B cell (primary cell): Measurements from ENCODE around the gene ITSN2. TPM values are rescaled to one million over a fixed set of nuclear protein-coding genes. Genes with fewer than 3 reads are reported as not detected.

Experiments
- ATAC-seq: fragments of 200-7000 bp; cut with Tn5 transposase; one replicate; pipeline ENCODE4 v1.10.0; 2021; ENCODE audit warnings: low read depth, mild to moderate bottlenecking, moderate number of reproducible peaks, moderate library complexity
- CTCF ChIA-PET: fragments of 350-600 bp; sonication (Branson Sonifier 250); formaldehyde crosslinking; loops from one replicate; lab custom pipeline; 2021; ENCODE audit warnings: antibody characterized with exemption, inconsistent platforms; lab: Charles Lee
- POLR2A ChIA-PET: fragments of 350-600 bp; sonication (Branson Sonifier 250); formaldehyde crosslinking; loops from one replicate; lab custom pipeline; 2021; ENCODE audit warnings: antibody characterized with exemption; lab: Charles Lee
- DNase-seq: peaks from one replicate; pipeline ENCODE4 v3.0.0; 2013
- H2AFZ ChIP-seq: 2 replicates; pipeline ENCODE4 v1.6.1; 2012; ENCODE audit warnings: mild to moderate bottlenecking, low read depth, low read length; ENCODE audit not compliant: insufficient read depth, poor library complexity, severe bottlenecking
- H3K27ac ChIP-seq, 2 donors: 1 replicate in 1 of 2; 2 replicates in 1 of 2; pipeline ENCODE4 v1.5.1; 2012 to 2013; ENCODE audit warnings: low read length in 2 of 2, mild to moderate bottlenecking in 2 of 2, moderate library complexity in 1 of 2
- H3K27me3 ChIP-seq, 4 experiments: fragments of 200-600 bp in 1 of 4; sonication (generic) in 1 of 4; replicated peaks in 1 of 4; 1 replicate in 2 of 4; 2 replicates in 2 of 4; pipeline versions ENCODE4 v1.6.1 to v1.7.0; 2013 to 2016; ENCODE audit warnings: low read length in 3 of 4, mild to moderate bottlenecking in 2 of 4, mixed read lengths in 1 of 4, moderate library complexity in 1 of 4; ENCODE audit not compliant: insufficient read depth in 4 of 4, control insufficient read depth in 3 of 4; ENCODE audit errors: control extremely low read depth in 1 of 4
- H3K36me3 ChIP-seq, 2 experiments: replicated peaks in 1 of 2; 1 replicate in 1 of 2; 2 replicates in 1 of 2; pipeline versions ENCODE4 v1.6.1 to v1.7.1; 2013; ENCODE audit warnings: low read length in 1 of 2; ENCODE audit not compliant: insufficient read depth in 2 of 2, control insufficient read depth in 1 of 2; ENCODE audit errors: control extremely low read depth in 1 of 2, extremely low read depth in 1 of 2
- H3K4me1 ChIP-seq, 2 donors: fragments of 200-600 bp in 1 of 2; sonication (generic) in 1 of 2; 1 replicate in 1 of 2; 2 replicates in 1 of 2; pipeline versions ENCODE4 v1.5.1 to v1.6.1; 2013 to 2017; ENCODE audit warnings: low read length in 2 of 2; ENCODE audit not compliant: control insufficient read depth in 2 of 2, insufficient read depth in 2 of 2
- H3K4me2 ChIP-seq: replicated peaks from 2 replicates; pipeline ENCODE3; 2012; ENCODE audit warnings: mild to moderate bottlenecking, low read depth, low read length; ENCODE audit not compliant: poor library complexity, severe bottlenecking
- H3K4me3 ChIP-seq, 5 experiments: fragments of 200-600 bp in 1 of 5; sonication (generic) in 1 of 5; 1 replicate in 3 of 5; 2 replicates in 2 of 5; pipeline versions ENCODE4 v1.5.1 to v1.7.0; 2011 to 2016; ENCODE audit warnings: low read length in 4 of 5, mild to moderate bottlenecking in 4 of 5, low read depth in 2 of 5, control low read depth in 1 of 5, moderate library complexity in 1 of 5; ENCODE audit not compliant: insufficient read depth in 1 of 5; ENCODE audit errors: control extremely low read depth in 1 of 5, extremely low read depth in 1 of 5
- H3K79me2 ChIP-seq: fragments of 200-600 bp; sonication (generic); one replicate; pipeline ENCODE4 v1.6.0; 2016; ENCODE audit warnings: low read length; ENCODE audit not compliant: control insufficient read depth, insufficient read depth
- H3K9ac ChIP-seq: fragments of 200-600 bp; sonication (generic); 2 replicates; pipeline ENCODE4 v1.6.1; 2017; ENCODE audit warnings: mild to moderate bottlenecking, low read length, moderate library complexity
- H3K9me3 ChIP-seq, 3 donors: one replicate each; pipeline versions ENCODE4 v1.6.1 to v1.7.1; 2013; ENCODE audit warnings: low read length in 2 of 3; ENCODE audit not compliant: control insufficient read depth in 2 of 3, insufficient read depth in 1 of 3; ENCODE audit errors: control extremely low read depth in 1 of 3
- H4K20me1 ChIP-seq: 2 replicates; pipeline ENCODE4 v1.6.0; 2012; ENCODE audit warnings: mild to moderate bottlenecking, low read length; ENCODE audit not compliant: insufficient read depth, control insufficient read depth, poor library complexity, severe bottlenecking
- H3K27ac Mint-ChIP-seq: one replicate; pipeline ENCODE4 v1.8.0; 2021; ENCODE audit warnings: mixed read lengths
- H3K27me3 Mint-ChIP-seq: one replicate; pipeline ENCODE4 v1.8.0; 2021; ENCODE audit warnings: mixed read lengths
- H3K4me1 Mint-ChIP-seq: one replicate; pipeline ENCODE4 v1.8.0; 2021; ENCODE audit warnings: mixed read lengths
- H3K4me3 Mint-ChIP-seq: one replicate; pipeline ENCODE4 v1.8.0; 2021; ENCODE audit warnings: mixed read lengths
- H3K9me3 Mint-ChIP-seq: one replicate; pipeline ENCODE4 v1.8.0; 2022; ENCODE audit warnings: mixed read lengths; ENCODE audit not compliant: insufficient read depth
- EZH2 ChIP-seq: IDR thresholded peaks from 2 replicates; pipeline ENCODE4 v1.6.1; 2012; ENCODE audit warnings: borderline replicate concordance, low read depth, mild to moderate bottlenecking, moderate library complexity, low read length; ENCODE audit not compliant: insufficient read depth, poor library complexity, severe bottlenecking
- WGBS: methylation state at CpG from one replicate; pipeline ENCODE4 v1.1.5; 2013; ENCODE audit warnings: missing lambda C conversion rate; ENCODE audit not compliant: insufficient coverage; 5-methylcytosine and 5-hydroxymethylcytosine counted together
- intact Hi-C: fragments of 100-400 bp; cut with micrococcal nuclease; formaldehyde crosslinking; loops from one replicate; pipeline ENCODE4 v1.10.0; 2022
- polyA plus RNA-seq: library from polyadenylated mRNA; depleted of rRNA; stranded (reverse); fragments of >200 nt; gene quantifications from 2 replicates; pipeline ENCODE4 v1.2.3, GENCODE V29; 2012
- total RNA-seq, 2 donors: library from RNA; stranded (reverse); fragments of 120-200 nt in 1 of 2; gene quantifications; 1 replicate in 1 of 2; 2 replicates in 1 of 2; pipeline versions ENCODE4 v1.2.3 to v1.2.4, GENCODE V29; 2013 to 2022
- TF ChIP-seq, protein P1 (sequence below): fragments of 200-600 bp; IDR thresholded peaks from one replicate; pipeline ENCODE4 v1.8.0; 2022; ENCODE audit warnings: antibody characterized with exemption, mild to moderate bottlenecking

Gene ITSN2
- total and polyA plus RNA-seq, 2 donors (not counting 1 experiment from before 2014, with no cell fraction given) = 107 to 200 TPM

DNA sequence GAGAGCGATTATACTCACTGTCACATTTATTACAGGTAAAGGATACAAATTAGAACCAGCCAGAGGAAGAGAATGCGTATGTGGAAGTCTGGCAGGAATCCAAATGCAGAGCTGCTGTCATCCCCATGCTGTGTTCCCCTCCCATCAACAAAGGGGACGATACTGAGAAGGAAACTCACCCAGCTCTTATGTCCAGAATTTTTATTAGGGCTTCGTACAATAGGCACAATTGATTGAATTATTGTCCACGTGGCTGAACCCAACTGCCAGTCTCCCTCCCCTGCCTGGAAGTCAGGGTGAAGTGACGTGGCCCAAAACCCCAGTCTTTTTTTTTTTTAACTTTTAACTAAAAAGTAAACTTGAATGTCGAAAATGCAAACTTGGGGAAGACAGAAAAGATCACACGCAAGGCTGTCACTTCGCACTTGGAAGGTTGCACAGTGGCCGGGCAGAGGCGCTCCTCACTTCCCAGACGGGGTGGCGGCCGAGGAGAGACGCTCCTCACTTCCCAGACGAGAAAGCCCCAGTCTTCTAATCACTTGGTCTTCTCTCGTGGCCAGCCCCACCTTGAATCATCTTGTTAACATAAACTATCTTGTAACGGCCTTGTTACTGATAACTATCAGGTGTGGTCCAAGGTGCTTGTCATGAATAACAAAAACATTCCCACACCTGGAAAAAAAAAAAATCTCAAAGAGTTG is 40.0 kb upstream of the ITSN2 start:
- Histone ChIP-seq H3K79me2 (no peaks in the 10 kb centered on the region), H3K27ac (no peak overlapping the region), H3K36me3 (no peaks in the 10 kb centered on the region), H3K9me3 (peaks cover 0 to 7% (median 0%) of the 10 kb centered on the region in 3 donors), H3K4me1 (no peaks in the 10 kb centered on the region), H3K4me2 (no peak overlapping the region), H3K4me3 (no peak overlapping the region), H4K20me1 (no peaks in the 10 kb centered on the region), H2AFZ (no peak overlapping the region), H3K27me3 (peaks cover 0 to 12% (median 5%) of the 10 kb centered on the region in 4 experiments), H3K9ac (no peak overlapping the region)
- no peak for TF ChIP-seq EZH2
- TF ChIP-seq, protein P1, sequence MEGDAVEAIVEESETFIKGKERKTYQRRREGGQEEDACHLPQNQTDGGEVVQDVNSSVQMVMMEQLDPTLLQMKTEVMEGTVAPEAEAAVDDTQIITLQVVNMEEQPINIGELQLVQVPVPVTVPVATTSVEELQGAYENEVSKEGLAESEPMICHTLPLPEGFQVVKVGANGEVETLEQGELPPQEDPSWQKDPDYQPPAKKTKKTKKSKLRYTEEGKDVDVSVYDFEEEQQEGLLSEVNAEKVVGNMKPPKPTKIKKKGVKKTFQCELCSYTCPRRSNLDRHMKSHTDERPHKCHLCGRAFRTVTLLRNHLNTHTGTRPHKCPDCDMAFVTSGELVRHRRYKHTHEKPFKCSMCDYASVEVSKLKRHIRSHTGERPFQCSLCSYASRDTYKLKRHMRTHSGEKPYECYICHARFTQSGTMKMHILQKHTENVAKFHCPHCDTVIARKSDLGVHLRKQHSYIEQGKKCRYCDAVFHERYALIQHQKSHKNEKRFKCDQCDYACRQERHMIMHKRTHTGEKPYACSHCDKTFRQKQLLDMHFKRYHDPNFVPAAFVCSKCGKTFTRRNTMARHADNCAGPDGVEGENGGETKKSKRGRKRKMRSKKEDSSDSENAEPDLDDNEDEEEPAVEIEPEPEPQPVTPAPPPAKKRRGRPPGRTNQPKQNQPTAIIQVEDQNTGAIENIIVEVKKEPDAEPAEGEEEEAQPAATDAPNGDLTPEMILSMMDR = no peak
- peaks cover 27% of the 10 kb centered on the region for H3K27me3 Mint-ChIP-seq
- no peak for ATAC-seq
- no peak overlapping the region for H3K27ac Mint-ChIP-seq
- no peaks in the 10 kb centered on the region for H3K9me3 Mint-ChIP-seq
- ChIA-PET CTCF (interaction anchor here (0.7 to 3.3 kb wide), 2 partner anchors 9 to 1195 kb away, joined by 4 to 17 read pairs; no protein-coding TSS in a partner anchor), POLR2A (interaction anchor here (0.6 kb wide), 1 partner anchor 324 kb away, joined by 7 read pairs; no protein-coding TSS in a partner anchor)
- no peak for DNase-seq
- H3K4me3 Mint-ChIP-seq = no peak overlapping the region
- intact Hi-C loops = no loop called here
- H3K4me1 Mint-ChIP-seq = no peaks in the 10 kb centered on the region
- WGBS = 94% methylated on average over 11 of the region's 18 CpGs
